Measurements from ENCODE around the gene KIAA0513.
"Not testable (repeated sequence)": the region's sequence is repeated elsewhere in the genome, so short reads cannot be mapped to it uniquely, and the experiment has no call there.

The KIAA0513 gene

GRCh38 chr16:85031451-85031850, 3.9 kb downstream of the KIAA0513 start:
- DNase-seq: no peak

DNA sequence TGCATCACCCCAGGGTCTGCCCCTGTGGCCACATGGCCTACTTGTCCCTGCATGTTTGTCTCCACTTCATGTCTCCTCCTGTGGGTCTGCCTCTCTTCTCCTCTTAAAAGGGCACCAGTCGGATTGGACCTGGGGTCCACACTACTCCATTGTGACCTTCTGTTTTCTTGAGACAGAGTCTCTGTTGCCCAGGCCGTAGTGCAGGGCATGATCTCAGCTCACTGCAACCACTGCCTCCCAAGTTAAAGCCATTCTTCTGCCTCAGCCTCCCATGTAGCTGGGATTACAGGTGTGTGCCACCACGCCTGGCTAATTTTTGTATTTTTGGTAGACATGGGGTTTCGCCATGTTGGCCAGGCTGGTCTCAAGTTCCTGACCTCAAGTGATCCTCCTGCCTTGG, 4.6 kb downstream of the KIAA0513 start:
- not testable (repeated sequence) for DNase-seq

GRCh38 chr16:85033171-85033570, 5.6 kb downstream of the KIAA0513 start:
- no peak for DNase-seq

DNA sequence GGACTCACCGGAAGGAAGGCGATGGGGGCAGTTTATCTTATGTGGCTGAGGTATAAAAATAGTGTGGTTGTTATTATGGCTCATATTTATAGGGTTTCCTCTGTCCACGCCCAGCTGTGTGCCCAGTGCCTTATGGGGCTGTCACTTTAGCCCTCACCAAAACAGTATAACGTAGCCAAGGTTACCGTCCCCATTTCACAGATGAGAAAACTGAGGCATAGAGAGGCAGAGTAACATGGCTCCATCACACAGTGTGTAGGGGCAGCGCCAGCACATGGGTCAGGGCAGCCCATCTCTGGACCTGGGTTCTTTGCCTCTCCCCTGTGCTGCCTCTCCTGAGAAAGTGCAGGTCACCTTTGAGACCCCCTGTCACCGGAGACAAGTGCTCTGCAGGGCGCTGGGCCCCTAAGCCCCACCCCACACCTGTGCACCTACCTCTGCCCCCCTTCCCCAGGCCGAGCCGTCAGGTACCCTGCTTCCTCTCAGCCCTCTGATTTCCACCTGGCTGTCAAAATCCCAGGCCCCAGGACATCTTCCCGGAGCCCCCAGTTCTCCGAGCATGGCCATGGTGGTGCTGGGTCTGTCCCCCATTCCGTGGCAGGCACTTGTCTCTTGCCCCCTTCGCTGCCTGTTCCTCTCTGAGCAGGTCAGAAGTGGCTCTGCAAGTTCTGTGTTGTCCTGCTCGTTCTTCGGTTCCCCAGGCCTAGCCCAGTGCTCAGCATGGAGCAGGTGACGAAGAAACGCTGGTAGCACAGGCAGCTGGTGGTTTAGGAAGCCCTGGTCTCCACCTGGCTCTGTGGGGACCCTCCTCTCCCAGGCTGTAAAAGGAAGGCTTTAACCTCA, 7.2 kb downstream of the KIAA0513 start:
- no peak for DNase-seq

GRCh38 chr16:85036236-85037049, 8.8 kb downstream of the KIAA0513 start:
- no peak for DNase-seq

- DNase-seq: peak; percentile 31
Observed at GRCh38 chr16:85037050-85037410, 9.4 kb downstream of the KIAA0513 start.

DNA sequence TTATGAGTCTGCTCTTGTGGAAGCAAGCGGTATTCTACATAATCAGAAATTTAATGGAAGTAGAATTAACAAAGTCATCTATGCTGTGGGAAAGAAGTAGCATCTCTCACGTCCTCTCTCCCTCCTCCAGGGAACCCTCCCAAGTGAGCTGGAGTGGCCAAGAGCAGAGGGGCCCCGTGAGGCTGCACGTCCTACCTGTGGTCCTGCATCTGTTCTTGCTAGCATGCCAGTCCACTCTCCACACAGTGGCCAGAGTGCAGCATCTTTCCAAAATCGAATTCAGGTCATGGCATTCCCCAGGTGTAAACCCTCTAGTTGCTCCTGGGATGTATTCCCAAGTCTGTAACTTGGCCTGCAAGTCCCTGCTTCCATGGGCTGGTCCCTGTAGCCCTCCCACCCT, 10.1 kb downstream of the KIAA0513 start:
- DNase-seq: no peak

DNA sequence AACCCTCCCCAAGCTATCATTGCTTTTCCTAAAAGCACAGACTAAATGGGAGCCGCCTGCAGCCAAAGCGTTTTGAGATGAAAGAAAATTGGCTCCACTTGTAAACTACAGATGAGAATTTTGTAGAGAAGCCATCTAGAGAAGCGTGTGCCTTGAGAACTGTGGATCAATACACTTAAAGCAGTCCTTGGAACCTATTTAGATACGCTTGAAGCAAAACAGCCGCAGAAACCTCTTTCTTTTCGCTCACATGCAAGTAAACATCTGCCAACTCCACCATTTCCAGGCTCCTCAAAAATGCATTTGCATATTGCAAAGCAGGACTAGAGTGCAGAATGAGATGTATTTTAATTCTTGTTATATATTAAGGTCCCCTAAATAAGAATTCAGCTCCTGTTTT, 13.1 kb downstream of the KIAA0513 start:
- no peak for DNase-seq

DNA sequence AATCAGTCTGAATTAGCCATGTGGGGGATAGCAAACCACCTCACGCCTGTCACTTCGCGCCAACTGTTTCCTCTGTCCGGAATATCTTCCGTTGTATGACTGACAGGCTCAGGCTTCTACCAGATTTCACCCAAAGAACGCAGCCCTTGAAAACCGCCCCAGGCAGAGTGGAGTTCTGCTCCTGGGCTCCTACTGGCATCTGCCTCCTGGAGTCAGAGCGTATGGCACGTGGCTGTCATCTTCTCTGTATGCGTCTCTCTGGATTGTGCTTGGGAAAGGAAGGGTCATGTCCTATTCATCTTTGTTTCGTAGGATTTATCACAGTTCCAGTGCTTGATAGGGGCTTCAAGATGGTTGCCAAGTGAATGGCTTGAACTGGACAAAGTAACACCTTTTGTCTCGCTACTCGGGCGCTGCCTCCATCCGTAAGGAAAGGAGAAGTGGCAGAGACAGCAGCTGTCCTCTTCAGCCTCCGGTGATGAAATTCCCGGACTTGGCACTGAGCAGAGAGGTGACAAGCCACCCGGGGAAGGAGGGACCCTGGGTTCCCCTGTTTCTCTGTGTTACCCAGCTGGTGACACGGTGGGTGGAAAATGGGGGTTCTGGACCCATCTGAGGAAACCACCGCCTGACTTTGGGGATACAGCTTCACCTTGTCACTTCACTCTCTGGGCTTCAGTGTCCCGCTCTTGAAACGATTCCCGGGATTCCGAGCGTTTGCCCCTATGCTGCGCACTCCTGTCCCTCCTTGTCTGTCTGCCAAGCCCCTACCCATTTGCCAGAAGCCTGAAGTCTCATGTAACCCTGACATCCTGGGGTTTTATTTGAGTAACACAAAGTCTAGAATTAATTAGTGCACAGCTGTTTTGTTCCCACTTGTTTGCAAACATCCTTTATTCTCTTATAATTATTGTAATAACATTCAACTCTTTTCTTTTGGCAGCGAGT, 13.9 kb downstream of the KIAA0513 start:
- no peak for DNase-seq

- no peak for DNase-seq
Observed at GRCh38 chr16:85042167-85042526, 14.6 kb downstream of the KIAA0513 start.

DNA sequence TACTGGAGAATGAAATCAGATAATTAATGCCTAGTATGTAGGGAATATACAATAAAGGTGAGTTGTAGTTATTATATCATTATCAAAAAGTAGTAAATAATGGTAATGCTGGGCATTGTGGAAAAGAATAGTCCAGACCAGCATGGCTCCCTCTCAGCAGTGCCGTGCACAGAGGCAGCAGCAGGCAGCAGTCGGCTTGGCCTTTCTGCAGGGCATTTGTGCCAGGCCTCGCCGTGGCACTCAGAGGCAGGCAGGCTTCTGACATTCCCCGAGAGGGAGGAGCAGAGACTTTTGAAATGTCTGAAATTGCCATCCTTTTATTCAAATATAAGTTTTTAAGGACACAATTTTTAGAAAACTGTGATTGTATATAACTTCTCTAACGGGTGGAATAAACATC, 15.0 kb downstream of the KIAA0513 start:
- DNase-seq: no peak

DNA sequence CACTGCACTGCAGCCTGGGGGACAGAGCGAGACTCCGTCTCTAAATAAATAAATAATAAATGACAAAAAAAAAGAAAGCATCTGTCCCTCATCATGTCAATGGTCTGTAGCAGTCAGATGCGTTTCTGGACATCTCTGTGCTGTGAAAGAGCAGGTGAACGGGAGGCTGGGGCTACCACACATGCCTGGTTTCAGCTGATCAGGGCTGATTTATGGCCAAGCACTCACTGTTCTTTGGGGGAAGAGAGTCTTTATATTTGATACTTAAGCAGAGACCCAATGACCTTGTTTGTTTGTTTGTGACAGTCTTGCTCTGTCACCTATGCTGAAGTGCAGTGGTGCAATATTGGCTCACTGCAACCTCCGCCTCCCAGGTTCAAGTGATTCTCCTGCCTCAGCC, 17.5 kb downstream of the KIAA0513 start:
- DNase-seq: no peak

GRCh38 chr16:85045641-85046471, 18.3 kb downstream of the KIAA0513 start:
- DNase-seq: no peak

DNA sequence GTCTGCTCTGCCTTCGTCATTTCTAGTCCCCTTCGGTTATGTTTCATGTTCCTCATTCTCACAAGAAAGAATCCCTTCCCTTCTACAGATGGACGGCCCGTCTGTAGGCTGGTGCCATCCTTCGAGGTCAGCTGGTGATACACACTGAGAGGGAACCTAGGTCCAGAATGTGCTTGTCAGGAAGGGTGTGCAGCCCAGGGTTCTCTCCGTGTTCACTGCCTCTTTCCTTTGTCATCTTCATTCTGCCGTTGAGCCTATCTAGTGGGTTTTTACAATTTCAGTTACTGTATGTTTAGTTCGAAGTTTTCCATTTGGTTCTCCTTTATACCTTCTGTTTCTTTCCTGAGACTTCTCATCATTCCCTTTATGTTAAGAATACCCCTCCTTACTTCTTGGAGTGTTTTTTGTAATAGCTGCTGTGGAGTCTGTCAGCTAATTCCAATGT, 18.9 kb downstream of the KIAA0513 start:
- DNase-seq: no peak

GRCh38 chr16:85046931-85047866, 19.6 kb downstream of the KIAA0513 start:
- DNase-seq: no peak

DNA sequence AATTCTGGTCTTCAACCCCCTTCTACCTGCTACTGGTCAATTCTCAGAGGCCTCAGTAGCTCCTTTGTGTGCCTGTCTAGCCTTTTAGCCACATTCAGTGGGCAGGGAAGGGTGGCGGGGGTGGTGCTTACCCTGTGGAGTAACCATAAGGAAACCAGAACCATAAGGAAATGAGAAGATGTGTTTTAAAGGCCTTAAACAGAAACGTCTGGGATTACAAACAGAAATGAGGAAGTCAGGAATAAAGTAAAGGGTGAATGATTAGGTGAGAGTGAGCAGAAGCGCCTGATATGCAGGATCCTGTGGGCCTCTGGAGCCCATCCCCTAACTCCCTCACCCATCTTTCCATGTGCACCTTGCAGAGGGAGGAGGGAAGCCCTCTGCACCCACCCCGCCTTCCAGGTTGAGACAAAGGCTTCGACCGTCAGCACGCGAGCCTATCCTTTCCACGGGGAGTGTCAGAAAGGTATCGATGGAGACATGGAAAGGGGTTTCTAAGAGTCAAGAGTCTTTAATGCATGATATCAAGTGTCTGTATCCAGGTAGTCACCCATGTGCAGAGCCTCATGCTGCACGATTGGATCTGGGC, 20.4 kb downstream of the KIAA0513 start:
- DNase-seq: no peak

DNA sequence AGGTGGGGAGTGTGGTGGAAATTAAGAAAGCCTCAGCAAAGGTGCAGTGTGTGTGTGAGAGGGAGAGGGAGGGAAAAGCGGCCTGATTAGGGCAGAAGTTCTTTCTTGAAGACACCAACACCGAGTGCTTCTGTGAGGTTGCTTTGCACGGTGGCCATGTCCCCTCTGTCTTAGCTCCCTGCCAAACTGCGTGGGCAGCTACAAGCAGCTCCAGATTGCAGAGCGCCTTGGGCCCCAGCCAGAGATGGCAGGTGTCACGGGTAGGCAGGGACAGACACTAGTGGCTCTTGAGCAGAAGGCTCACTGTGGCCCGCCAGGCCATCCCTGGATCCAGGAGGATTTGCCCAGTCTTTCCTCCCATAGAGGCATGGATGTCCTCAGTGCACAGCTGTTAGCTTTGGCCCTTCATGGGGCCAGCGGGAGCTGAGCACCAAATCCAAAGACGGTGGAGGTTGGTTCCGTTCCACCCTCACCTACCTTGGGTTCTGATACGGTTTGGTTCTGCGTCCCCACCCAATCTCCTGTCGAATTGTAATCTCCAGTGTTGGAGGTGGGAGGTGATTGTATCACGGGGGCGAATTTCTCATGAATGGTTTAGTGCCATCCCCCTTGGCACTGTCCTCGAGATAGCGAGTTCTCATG, 21.4 kb downstream of the KIAA0513 start:
- DNase-seq: no peak

GRCh38 chr16:85049706-85050305, 22.2 kb downstream of the KIAA0513 start:
- no peak for DNase-seq

- no peak for DNase-seq
Observed at GRCh38 chr16:85051067-85051581, 23.5 kb downstream of the KIAA0513 start.

Data from T1000 (cell line).